Heart right ventricle (tissue), 16 donors: ENCODE measurements around the gene GSS. TPM values are rescaled to one million over a fixed set of nuclear protein-coding genes. Genes with fewer than 3 reads are reported as not detected.

ENCODE experiments used
- ATAC-seq, 8 donors: fragments of 200-7000 bp; cut with Tn5 transposase; one replicate each; pipeline ENCODE4 v1.9.1; 2020; ENCODE audit warnings: mild to moderate bottlenecking in 8 of 8, moderate library complexity in 8 of 8, moderate number of reproducible peaks in 1 of 8
- DNase-seq, 2 donors: peaks; one replicate each; pipeline ENCODE4 v3.0.0-alpha.2; 2020
- H3K27ac ChIP-seq, 10 donors: fragments of 200-600 bp; sonication (generic) in 2 of 10; one replicate each; pipeline versions ENCODE4 v1.5.0 to v1.8.0; 2020 to 2022; ENCODE audit warnings: mild to moderate bottlenecking in 3 of 10
- H3K27me3 ChIP-seq, 7 donors: fragments of 200-600 bp; one replicate each; pipeline ENCODE4 v1.8.0; 2021 to 2022; ENCODE audit warnings: mild to moderate bottlenecking in 2 of 7
- H3K36me3 ChIP-seq, 9 donors: fragments of 200-600 bp; sonication (generic) in 1 of 9; one replicate each; pipeline versions ENCODE4 v1.5.0 to v1.8.0; 2020 to 2022; ENCODE audit warnings: mild to moderate bottlenecking in 2 of 9
- H3K4me1 ChIP-seq, 9 donors: fragments of 200-600 bp; sonication (generic) in 1 of 9; one replicate each; pipeline versions ENCODE4 v1.5.0 to v1.8.0; 2020 to 2022; ENCODE audit warnings: mild to moderate bottlenecking in 4 of 9
- H3K4me3 ChIP-seq, 10 donors: fragments of 200-600 bp; sonication (generic) in 2 of 10; one replicate each; pipeline versions ENCODE4 v1.5.0 to v1.8.0; 2020 to 2022; ENCODE audit warnings: mild to moderate bottlenecking in 7 of 10, moderate library complexity in 2 of 10
- H3K9me3 ChIP-seq, 11 donors: fragments of 200-600 bp in 10 of 11; sonication (generic) in 2 of 11; one replicate each; pipeline versions ENCODE4 v1.5.0 to v1.8.0; 2013 to 2022; ENCODE audit warnings: mild to moderate bottlenecking in 2 of 11, control low read depth in 1 of 11, moderate library complexity in 1 of 11
- CTCF ChIP-seq, 9 donors: fragments of 200-600 bp; sonication (generic) in 2 of 9; IDR thresholded peaks; one replicate each; pipeline versions ENCODE4 v1.5.0 to v1.8.0; 2021 to 2022; ENCODE audit warnings: antibody characterized with exemption in 9 of 9, mild to moderate bottlenecking in 5 of 9, moderate library complexity in 1 of 9
- WGBS, 2 donors: extraction: QIAGEN DNeasy Blood & Tissue Kit; methylation state at CpG; one replicate each; pipeline ENCODE4 v1.1.7; 2013; ENCODE audit warnings: inconsistent platforms in 1 of 2; 5-methylcytosine and 5-hydroxymethylcytosine counted together
- intact Hi-C, 10 donors: fragments of 100-400 bp; cut with DNase I; formaldehyde crosslinking; loops; one replicate each; pipeline versions ENCODE4 v1.11.1 to v1.14.2; 2022
- polyA plus RNA-seq, 2 donors: library from polyadenylated mRNA; stranded (reverse); fragments of 200-250 nt; gene quantifications; one replicate each; pipeline ENCODE4 v1.2.3, GENCODE V29; 2013
- total RNA-seq, 10 donors: library from RNA; stranded (reverse); fragmentation: NEBNext Ultra II Directional in 3 of 10; extraction: Animal tissue kit (Norgen Biotek cat#: 25700) in 3 of 10; gene quantifications; one replicate each; pipeline versions ENCODE4 v1.2.1 to v1.2.4, GENCODE V29; 2021 to 2023
- donor health status: Arrhythmogenic right ventricular cardiomyopathy.
- donor health status: ischemic (EF 13 %, LVEDD 7.1; RV severe dilation, severe dysfunction).
- donor health status: healthy with polysubstance abuse.
- donor health status: DM: no; HTN: yes; CAD: no.
- donor health status: DM: no; HTN: no; CAD: no.
- donor health status: ischemic (EF 25% LVEDD 6.9; RV normal size, moderate dysfunction).
- donor health status: ischemic (EF 25% LVEDD 5.7; RV mildly dilated, moderate dysfunction).
- donor health status: healthy.
- donor health status: DM: yes; HTN: yes; CAD: no.
- donor health status: Ischemic cardiomyopathy.
- donor health status: ischemic (EF 35%, LVEDD 5.7; RV mildly dilated, moderate dysfunction).
- donor health status: nonischemic (EF 11% LVEDD 7.7; RV severe dilation, severe dysfunction).
- donor health status: DM: yes; HTN: yes; CAD: no.
- donor health status: PGD.
- donor health status: ischemic (EF 29% LVEDD 5.4; RV normal size, mild dysfunction).
- donor health status: nonischemic (EF 23%, LVEDD 6.1; RV moderate dilation, normal function).

GSS gene
- total and polyA plus RNA-seq, 12 donors = 20.0 to 60.4 (median 25.9) TPM

GRCh38 chr20:34968042-34968775 lies 12.6 kb upstream of the GSS start:
- TF ChIP-seq CTCF (IDR thresholded peaks at IDR 0.05) = no peak
- DNase-seq (no peak), ATAC-seq (peak in 5 of 8 donors; percentile 2 to 25 (median 7))
- H3K9me3 ChIP-seq = no peaks in the 10 kb centered on the region
- no peaks in the 10 kb centered on the region for H3K36me3 ChIP-seq
- WGBS, 2 donors = 46 to 57% methylated on average over 7 of the region's 7 CpGs
- intact Hi-C loops = no loop called here
- H3K4me3 ChIP-seq = no peak overlapping the region
- H3K4me1 ChIP-seq = peaks cover 0 to 29% (median 8%) of the 10 kb centered on the region in 9 donors
- no peaks in the 10 kb centered on the region for H3K27me3 ChIP-seq
- peak overlapping the region in 7 of 10 donors; percentile 69 to 74 (median 72) for H3K27ac ChIP-seq

- intact Hi-C loops = no loop called here
- Histone ChIP-seq H3K4me1 (peaks cover 0 to 29% (median 8%) of the 10 kb centered on the region in 9 donors), H3K27me3 (no peaks in the 10 kb centered on the region), H3K4me3 (no peak overlapping the region), H3K9me3 (no peaks in the 10 kb centered on the region), H3K36me3 (no peaks in the 10 kb centered on the region), H3K27ac (no peak overlapping the region)
- DNase-seq (no peak), ATAC-seq (no peak)
- TF ChIP-seq CTCF (IDR thresholded peaks at IDR 0.05) = no peak
- WGBS, 2 donors = 84 to 88% methylated on average over 5 of the region's 5 CpGs
These were observed 11.8 kb upstream of the GSS start for GRCh38 chr20:34967421-34967820.

GRCh38 chr20:34965051-34965450 lies 9.4 kb upstream of the GSS start:
- no peak for DNase-seq
- Histone ChIP-seq H3K36me3 (no peaks in the 10 kb centered on the region), H3K4me1 (peaks cover 2 to 30% (median 11%) of the 10 kb centered on the region in 9 donors), H3K4me3 (no peak overlapping the region), H3K27ac (no peak overlapping the region), H3K27me3 (no peaks in the 10 kb centered on the region), H3K9me3 (no peaks in the 10 kb centered on the region)
- WGBS, 2 donors = 95 to 99% methylated on average over 5 of the region's 5 CpGs
- no peak for ATAC-seq
- TF ChIP-seq CTCF (IDR thresholded peaks at IDR 0.05) = no peak
- intact Hi-C loops = no loop called here

DNA sequence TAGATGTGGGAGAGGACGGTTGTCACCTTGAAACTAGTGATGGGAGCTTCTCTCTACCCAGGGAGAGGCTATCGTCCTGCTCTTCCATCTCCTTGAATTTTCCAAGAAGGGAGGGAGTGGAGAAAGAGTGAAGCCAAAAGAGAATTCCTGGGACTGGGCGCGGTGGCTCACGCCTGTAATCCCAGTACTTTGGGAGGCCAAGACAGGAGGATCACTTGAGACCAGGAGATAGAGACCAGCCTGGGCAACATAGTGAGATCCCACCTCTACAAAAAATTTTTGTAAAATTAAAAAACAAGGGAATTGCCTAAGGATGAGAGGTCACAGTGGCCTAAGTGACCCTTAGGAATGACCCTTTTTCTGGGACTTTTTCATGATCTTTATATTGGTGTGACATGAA lies 8.9 kb upstream of the GSS start:
- WGBS, 2 donors = 91 to 93% methylated on average over 5 of the region's 5 CpGs
- peaks cover 0 to 27% (median 10%) of the 10 kb centered on the region in 9 donors for H3K4me1 ChIP-seq
- intact Hi-C loops = no loop called here

More for the DNA sequence above, 8.9 kb upstream of the GSS start:
- Histone ChIP-seq H3K27me3 (no peaks in the 10 kb centered on the region), H3K4me3 (no peak overlapping the region), H3K27ac (no peak overlapping the region), H3K36me3 (no peaks in the 10 kb centered on the region), H3K9me3 (no peaks in the 10 kb centered on the region)
- ATAC-seq (no peak), DNase-seq (no peak)
- TF ChIP-seq CTCF (IDR thresholded peaks at IDR 0.05) = no peak
